SK-N-MC (cell line): Measurements from ENCODE around the gene FOXP4.

Source experiments
- DNase-seq: peaks from one replicate; pipeline ENCODE4 v3.0.0-alpha.2; 2011; ENCODE audit warnings: low read depth, low spot score
- H3K27ac ChIP-seq: fragments of 200-600 bp; sonication (generic); 2 replicates; pipeline ENCODE4 v1.5.1; 2016; ENCODE audit warnings: mixed run types
- H3K36me3 ChIP-seq: fragments of 200-600 bp; sonication (generic); 2 replicates; pipeline ENCODE4 v1.6.1; 2017; ENCODE audit warnings: antibody characterized with exemption, low read length, mixed read lengths; ENCODE audit not compliant: insufficient read depth
- H3K4me3 ChIP-seq: fragments of 200-600 bp; sonication (generic); 2 replicates; pipeline ENCODE4 v1.5.1; 2016
- H3K9ac ChIP-seq: fragments of 200-600 bp; sonication (generic); 2 replicates; pipeline ENCODE4 v1.8.0; 2017; ENCODE audit warnings: mixed run types, mixed read lengths; ENCODE audit not compliant: insufficient read length
- H3K9me3 ChIP-seq: fragments of 200-600 bp; sonication (generic); 2 replicates; pipeline ENCODE4 v1.6.1; 2017; ENCODE audit warnings: low read depth, mild to moderate bottlenecking, antibody characterized with exemption, low read length, moderate library complexity, mixed read lengths
- EZH2 ChIP-seq: fragments of 200-600 bp; sonication (generic); IDR thresholded peaks from one replicate; pipeline ENCODE4 v1.6.1; 2017; ENCODE audit warnings: antibody characterized with exemption
- FOXP2 ChIP-seq: optimal IDR thresholded peaks from 2 replicates; pipeline ENCODE3; 2011; ENCODE audit warnings: mild to moderate bottlenecking, moderate library complexity; ENCODE audit not compliant: insufficient read depth; ENCODE audit errors: extremely low read length, control extremely low read depth
- POLR2AphosphoS5 ChIP-seq: IDR thresholded peaks from 2 replicates; pipeline ENCODE4 v1.6.1; 2012; ENCODE audit warnings: mild to moderate bottlenecking, low read depth, low read length, borderline replicate concordance

The FOXP4 gene

GRCh38 chr6:41548098-41548840 is 2.1 kb downstream of the FOXP4 start:
- TF ChIP-seq FOXP2, result no peak
- no peak for TF ChIP-seq POLR2AphosphoS5
- no peak for TF ChIP-seq EZH2
- Histone ChIP-seq H3K27ac (no peak overlapping the region), H3K36me3 (peaks cover 8% of the 10 kb centered on the region; the same call in 1 of the 2 replicates), H3K9ac (no peak overlapping the region), H3K9me3 (no peaks in the 10 kb centered on the region), H3K4me3 (peak overlapping the region; percentile 91)
- DNase-seq, result no peak

GRCh38 chr6:41548841-41549642 is 2.9 kb downstream of the FOXP4 start:
- no peak overlapping the region for H3K4me3 ChIP-seq

GRCh38 chr6:41549673-41550072 is 3.5 kb downstream of the FOXP4 start:
- Histone ChIP-seq H3K9me3 (no peaks in the 10 kb centered on the region), H3K27ac (no peak overlapping the region), H3K4me3 (no peak overlapping the region), H3K36me3 (peaks cover 8% of the 10 kb centered on the region; the same call in 1 of the 2 replicates), H3K9ac (no peak overlapping the region)
- TF ChIP-seq FOXP2 (no peak), EZH2 (no peak), POLR2AphosphoS5 (no peak)
- no peak for DNase-seq

More at GRCh38 chr6:41548841-41549642, 2.9 kb downstream of the FOXP4 start:
- TF ChIP-seq POLR2AphosphoS5, result no peak
- no peak for TF ChIP-seq FOXP2
- no peak for TF ChIP-seq EZH2
- Histone ChIP-seq H3K27ac (no peak overlapping the region), H3K36me3 (peaks cover 8% of the 10 kb centered on the region; the same call in 1 of the 2 replicates), H3K9ac (no peak overlapping the region), H3K9me3 (no peaks in the 10 kb centered on the region)
- DNase-seq, result no peak

GRCh38 chr6:41551086-41551700 is 5.0 kb downstream of the FOXP4 start:
- TF ChIP-seq FOXP2 (no peak), EZH2 (no peak), POLR2AphosphoS5 (no peak)

GRCh38 chr6:41551857-41552256 is 5.7 kb downstream of the FOXP4 start:
- TF ChIP-seq EZH2 (no peak), POLR2AphosphoS5 (no peak), FOXP2 (no peak)
- H3K36me3 ChIP-seq, result peaks cover 8% of the 10 kb centered on the region; the same call in 1 of the 2 replicates

More at GRCh38 chr6:41551086-41551700, 5.0 kb downstream of the FOXP4 start:
- Histone ChIP-seq H3K9ac (no peak overlapping the region), H3K4me3 (no peak overlapping the region), H3K36me3 (peaks cover 8% of the 10 kb centered on the region; the same call in 1 of the 2 replicates), H3K9me3 (no peaks in the 10 kb centered on the region), H3K27ac (no peak overlapping the region)
- DNase-seq, result no peak

GRCh38 chr6:41552723-41553122 is 6.5 kb downstream of the FOXP4 start:
- TF ChIP-seq POLR2AphosphoS5 (no peak), FOXP2 (no peak), EZH2 (no peak)
- Histone ChIP-seq H3K9me3 (no peaks in the 10 kb centered on the region), H3K27ac (no peak overlapping the region), H3K4me3 (no peak overlapping the region), H3K9ac (no peak overlapping the region), H3K36me3 (peaks cover 8% of the 10 kb centered on the region; the same call in 1 of the 2 replicates)
- DNase-seq, result no peak

More at GRCh38 chr6:41551857-41552256, 5.7 kb downstream of the FOXP4 start:
- no peak for DNase-seq
- no peaks in the 10 kb centered on the region for H3K9me3 ChIP-seq
- no peak overlapping the region for H3K27ac ChIP-seq
- H3K9ac ChIP-seq, result no peak overlapping the region
- H3K4me3 ChIP-seq, result no peak overlapping the region

GRCh38 chr6:41553405-41553999 is 7.3 kb downstream of the FOXP4 start:
- Histone ChIP-seq H3K4me3 (no peak overlapping the region), H3K27ac (no peak overlapping the region), H3K36me3 (peaks cover 8% of the 10 kb centered on the region; the same call in 1 of the 2 replicates), H3K9me3 (no peaks in the 10 kb centered on the region), H3K9ac (no peak overlapping the region)
- TF ChIP-seq FOXP2, result no peak
- TF ChIP-seq EZH2, result no peak
- TF ChIP-seq POLR2AphosphoS5, result no peak
- DNase-seq, result no peak
